GM19099 (cell line): ENCODE results near the gene UFSP2.

ENCODE experiments used
- POLR2A ChIP-seq: IDR thresholded peaks from 3 replicates; pipeline ENCODE4 v1.6.1; 2011; ENCODE audit warnings: low read depth; ENCODE audit not compliant: insufficient read length; ENCODE audit errors: extremely low read depth

UFSP2 gene

GRCh38 chr4:185379326-185380295 lies 46.2 kb downstream of the UFSP2 start:
- no peak for TF ChIP-seq POLR2A

- TF ChIP-seq POLR2A = no peak
These were observed 47.5 kb downstream of the UFSP2 start for GRCh38 chr4:185378264-185378663.

GRCh38 chr4:185374573-185374972 lies 51.2 kb downstream of the UFSP2 start:
- TF ChIP-seq POLR2A = no peak

- TF ChIP-seq POLR2A = no peak
These were observed 51.7 kb downstream of the UFSP2 start for GRCh38 chr4:185374027-185374426.

GRCh38 chr4:185371702-185372101 lies 54.1 kb downstream of the UFSP2 start:
- no peak for TF ChIP-seq POLR2A

- TF ChIP-seq POLR2A = no peak
These were observed 55.4 kb downstream of the UFSP2 start for GRCh38 chr4:185370268-185370949.

GRCh38 chr4:185369731-185370130 lies 56.0 kb downstream of the UFSP2 start:
- no peak for TF ChIP-seq POLR2A

- no peak for TF ChIP-seq POLR2A
These were observed 60.9 kb downstream of the UFSP2 start for GRCh38 chr4:185364886-185365285.

GRCh38 chr4:185363251-185363650 lies 62.5 kb downstream of the UFSP2 start:
- TF ChIP-seq POLR2A = no peak

- TF ChIP-seq POLR2A = no peak
These were observed 63.9 kb downstream of the UFSP2 start for GRCh38 chr4:185361872-185362271.

- no peak for TF ChIP-seq POLR2A
These were observed 65.9 kb downstream of the UFSP2 start for GRCh38 chr4:185359767-185360446.

GRCh38 chr4:185358959-185359358 lies 66.8 kb downstream of the UFSP2 start:
- no peak for TF ChIP-seq POLR2A

GRCh38 chr4:185358514-185358913 lies 67.2 kb downstream of the UFSP2 start:
- TF ChIP-seq POLR2A = no peak

GRCh38 chr4:185357733-185358440 lies 67.9 kb downstream of the UFSP2 start:
- TF ChIP-seq POLR2A = no peak

GRCh38 chr4:185357211-185357610 lies 68.6 kb downstream of the UFSP2 start:
- no peak for TF ChIP-seq POLR2A
